Muscle layer of duodenum (tissue), 2 donors: ENCODE data around the gene WIPF2.

ENCODE experiments used
- H3K27ac ChIP-seq: one replicate; pipeline ENCODE4 v1.7.0; 2013; ENCODE audit warnings: mild to moderate bottlenecking, low read length
- H3K27me3 ChIP-seq: one replicate; pipeline ENCODE4 v1.7.0; 2013; ENCODE audit warnings: low read depth, mild to moderate bottlenecking, control low read depth, low read length
- H3K36me3 ChIP-seq, 2 donors: one replicate each; pipeline ENCODE4 v1.7.0; 2013; ENCODE audit warnings: low read length in 2 of 2, control low read depth in 1 of 2, mild to moderate bottlenecking in 1 of 2; ENCODE audit not compliant: insufficient read depth in 2 of 2, control insufficient read depth in 1 of 2
- H3K4me1 ChIP-seq, 2 donors: one replicate each; pipeline ENCODE4 v1.7.0; 2013; ENCODE audit warnings: low read length in 2 of 2, mild to moderate bottlenecking in 2 of 2, control low read depth in 1 of 2, moderate library complexity in 1 of 2; ENCODE audit not compliant: insufficient read depth in 2 of 2, control insufficient read depth in 1 of 2
- H3K4me3 ChIP-seq, 2 donors: one replicate each; pipeline ENCODE4 v1.7.0; 2013; ENCODE audit warnings: low read length in 2 of 2, low read depth in 1 of 2, mild to moderate bottlenecking in 1 of 2
- H3K9me3 ChIP-seq, 2 donors: one replicate each; pipeline ENCODE4 v1.7.0; 2013; ENCODE audit warnings: low read length in 2 of 2, control low read depth in 1 of 2, mild to moderate bottlenecking in 1 of 2; ENCODE audit not compliant: control insufficient read depth in 1 of 2
- donor health status: healthy.

The WIPF2 gene

GRCh38 chr17:40260528-40260927, 41.4 kb downstream of the WIPF2 start:
- no peaks in the 10 kb centered on the region for H3K9me3 ChIP-seq
- H3K27me3 ChIP-seq: no peaks in the 10 kb centered on the region
- no peak overlapping the region for H3K4me3 ChIP-seq
- no peaks in the 10 kb centered on the region for H3K4me1 ChIP-seq
- peaks cover 45 to 67% of the 10 kb centered on the region in 2 donors for H3K36me3 ChIP-seq
- no peak overlapping the region for H3K27ac ChIP-seq

GRCh38 chr17:40264458-40265185, 45.5 kb downstream of the WIPF2 start:
- Histone ChIP-seq H3K36me3 (peaks cover 51 to 66% of the 10 kb centered on the region in 2 donors), H3K27me3 (no peaks in the 10 kb centered on the region), H3K27ac (no peak overlapping the region), H3K9me3 (no peaks in the 10 kb centered on the region), H3K4me1 (no peaks in the 10 kb centered on the region), H3K4me3 (no peak overlapping the region)

- Histone ChIP-seq H3K9me3 (no peaks in the 10 kb centered on the region), H3K36me3 (peaks cover 47 to 65% of the 10 kb centered on the region in 2 donors), H3K4me1 (no peaks in the 10 kb centered on the region), H3K4me3 (no peak overlapping the region), H3K27ac (no peak overlapping the region), H3K27me3 (no peaks in the 10 kb centered on the region)
Observed at GRCh38 chr17:40265337-40265736, 46.2 kb downstream of the WIPF2 start.

- Histone ChIP-seq H3K9me3 (no peaks in the 10 kb centered on the region), H3K4me3 (no peak overlapping the region), H3K27me3 (no peaks in the 10 kb centered on the region), H3K36me3 (peaks cover 45 to 63% of the 10 kb centered on the region in 2 donors), H3K27ac (no peak overlapping the region), H3K4me1 (no peaks in the 10 kb centered on the region)
Observed at GRCh38 chr17:40266882-40267281, 47.8 kb downstream of the WIPF2 start.

GRCh38 chr17:40268141-40268712, 49.1 kb downstream of the WIPF2 start:
- no peak overlapping the region for H3K27ac ChIP-seq
- peaks cover 36 to 57% of the 10 kb centered on the region in 2 donors for H3K36me3 ChIP-seq
- no peaks in the 10 kb centered on the region for H3K9me3 ChIP-seq
- H3K4me1 ChIP-seq: no peaks in the 10 kb centered on the region
- H3K4me3 ChIP-seq: no peak overlapping the region
- no peaks in the 10 kb centered on the region for H3K27me3 ChIP-seq

GRCh38 chr17:40278414-40278813, 59.3 kb downstream of the WIPF2 start:
- Histone ChIP-seq H3K36me3 (peaks cover 54 to 77% of the 10 kb centered on the region in 2 donors), H3K4me3 (no peak overlapping the region), H3K9me3 (no peaks in the 10 kb centered on the region), H3K27me3 (no peaks in the 10 kb centered on the region), H3K27ac (no peak overlapping the region), H3K4me1 (no peaks in the 10 kb centered on the region)

- Histone ChIP-seq H3K36me3 (peaks cover 47 to 75% of the 10 kb centered on the region in 2 donors), H3K27ac (no peak overlapping the region), H3K27me3 (no peaks in the 10 kb centered on the region), H3K9me3 (no peaks in the 10 kb centered on the region), H3K4me1 (no peaks in the 10 kb centered on the region), H3K4me3 (no peak overlapping the region)
Observed at GRCh38 chr17:40279402-40279801, 60.3 kb downstream of the WIPF2 start.

- Histone ChIP-seq H3K27ac (no peak overlapping the region), H3K4me1 (peaks cover 0 to 3% of the 10 kb centered on the region in 2 donors), H3K27me3 (no peaks in the 10 kb centered on the region), H3K9me3 (no peaks in the 10 kb centered on the region), H3K36me3 (peaks cover 40 to 62% of the 10 kb centered on the region in 2 donors), H3K4me3 (no peak overlapping the region)
Observed at GRCh38 chr17:40281663-40282062, 62.6 kb downstream of the WIPF2 start.

- H3K36me3 ChIP-seq: peaks cover 28 to 42% of the 10 kb centered on the region in 2 donors
Observed at GRCh38 chr17:40283662-40284061, 64.6 kb downstream of the WIPF2 start.

GRCh38 chr17:40284085-40284713, 65.1 kb downstream of the WIPF2 start:
- Histone ChIP-seq H3K36me3 (peaks cover 22 to 36% of the 10 kb centered on the region in 2 donors), H3K4me1 (peaks cover 0 to 10% of the 10 kb centered on the region in 2 donors), H3K27me3 (no peaks in the 10 kb centered on the region), H3K27ac (peak overlapping the region; percentile 34), H3K9me3 (no peaks in the 10 kb centered on the region), H3K4me3 (no peak overlapping the region)

More at GRCh38 chr17:40283662-40284061, 64.6 kb downstream of the WIPF2 start:
- H3K4me1 ChIP-seq: peaks cover 0 to 10% of the 10 kb centered on the region in 2 donors
- no peaks in the 10 kb centered on the region for H3K9me3 ChIP-seq
- peak overlapping the region; percentile 34 for H3K27ac ChIP-seq
- H3K27me3 ChIP-seq: no peaks in the 10 kb centered on the region
- no peak overlapping the region for H3K4me3 ChIP-seq

GRCh38 chr17:40286473-40286872, 67.4 kb downstream of the WIPF2 start:
- H3K9me3 ChIP-seq: no peaks in the 10 kb centered on the region
- H3K36me3 ChIP-seq: peaks cover 3 to 16% of the 10 kb centered on the region in 2 donors
- no peaks in the 10 kb centered on the region for H3K27me3 ChIP-seq
- no peak overlapping the region for H3K27ac ChIP-seq
- peaks cover 0 to 10% of the 10 kb centered on the region in 2 donors for H3K4me1 ChIP-seq
- no peak overlapping the region for H3K4me3 ChIP-seq
